Activated naive CD4-positive, alpha-beta T cell treated with anti-CD3 and anti-CD28 coated beads for 36 hours (primary cell): ENCODE data around the gene SENP2. TPM values are rescaled to one million over a fixed set of nuclear protein-coding genes. Genes with fewer than 3 reads are reported as not detected.

Experiments used
- CTCF ChIA-PET: fragments of 350-600 bp; sonication (Branson Sonifier 250); formaldehyde crosslinking; loops from one replicate; lab custom pipeline; 2021; ENCODE audit warnings: antibody characterized with exemption; lab: Charles Lee
- DNase-seq: peaks from one replicate; pipeline ENCODE4 v3.0.0-alpha.2; 2020
- H3K27ac Mint-ChIP-seq: one replicate; pipeline ENCODE4 v1.8.0; 2021; ENCODE audit warnings: mild to moderate bottlenecking, mixed read lengths
- H3K27me3 Mint-ChIP-seq: one replicate; pipeline ENCODE4 v1.8.0; 2021; ENCODE audit warnings: low read depth, mixed read lengths
- H3K36me3 Mint-ChIP-seq: one replicate; pipeline ENCODE4 v1.8.0; 2021; ENCODE audit warnings: low read depth, mixed read lengths
- H3K4me1 Mint-ChIP-seq: one replicate; pipeline ENCODE4 v1.8.0; 2021; ENCODE audit warnings: low read depth, mixed read lengths
- H3K4me3 Mint-ChIP-seq: one replicate; pipeline ENCODE4 v1.8.0; 2021; ENCODE audit warnings: mild to moderate bottlenecking, moderate library complexity, mixed read lengths
- H3K9me3 Mint-ChIP-seq: one replicate; pipeline ENCODE4 v1.8.0; 2021; ENCODE audit warnings: mixed read lengths
- intact Hi-C: fragments of 100-400 bp; cut with micrococcal nuclease; formaldehyde crosslinking; loops from one replicate; pipeline ENCODE4 v1.15.1; 2023
- total RNA-seq, 2 experiments: library from RNA; stranded (reverse); gene quantifications; one replicate each; pipeline ENCODE4 v1.2.3, GENCODE V29; 2021

Gene SENP2
- total RNA-seq, 2 experiments from 2014 or later: 19.4 to 25.0 TPM

DNA sequence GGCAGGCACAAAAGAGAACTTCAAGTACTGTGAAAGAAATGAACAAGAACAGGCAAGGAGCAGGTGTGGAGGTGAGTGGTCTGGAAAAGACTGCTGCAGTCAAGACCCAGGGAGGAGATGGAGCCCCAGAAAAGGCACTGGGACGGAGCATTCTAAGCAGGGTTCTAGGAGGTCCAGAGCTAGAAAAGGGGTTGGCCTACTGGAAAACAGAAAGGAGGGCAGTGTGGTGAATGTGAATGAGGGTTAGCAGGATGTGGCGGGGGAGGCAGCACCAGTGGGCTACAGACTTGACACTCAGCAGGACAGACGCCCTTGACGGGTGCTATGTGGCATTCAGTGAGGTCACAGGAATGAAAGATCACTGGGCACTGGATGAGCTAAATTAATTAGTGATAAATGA lies 75.7 kb downstream of the SENP2 start:
- no peaks in the 10 kb centered on the region for H3K4me1 Mint-ChIP-seq
- no peak overlapping the region for H3K27ac Mint-ChIP-seq
- H3K4me3 Mint-ChIP-seq: no peak overlapping the region
- no peak for DNase-seq
- peaks cover 7% of the 10 kb centered on the region for H3K27me3 Mint-ChIP-seq
- H3K9me3 Mint-ChIP-seq: no peaks in the 10 kb centered on the region
- CTCF ChIA-PET: interaction anchor here (1.0 to 6.0 kb wide), 9 partner anchors 9 to 955 kb away, joined by 3 to 91 read pairs (median 8); no protein-coding TSS in a partner anchor
- H3K36me3 Mint-ChIP-seq: no peaks in the 10 kb centered on the region
- intact Hi-C loops: loop anchor here (2.0 to 5.0 kb wide), 3 partner anchors 315 to 881 kb away; partner anchors contain the start of gene CRYGS

DNA sequence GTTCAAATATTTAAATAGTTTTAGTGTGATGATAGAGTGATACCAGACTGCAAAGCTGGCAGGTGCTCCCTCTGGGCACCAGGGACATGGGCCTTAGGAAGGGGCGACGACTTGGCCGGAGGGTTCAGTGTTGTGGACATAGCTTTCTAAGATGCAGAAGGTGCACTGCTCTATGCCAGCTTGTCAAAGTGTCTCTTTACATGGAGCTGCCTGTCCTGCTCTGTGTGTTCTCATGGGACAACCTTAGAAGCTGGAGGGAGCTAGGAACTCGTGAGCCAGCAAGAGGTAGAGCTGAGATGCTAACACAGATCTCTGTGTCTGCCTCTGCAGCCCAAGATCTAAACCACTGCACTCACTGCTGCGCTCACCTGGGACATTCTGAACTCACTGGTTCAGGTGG lies 77.8 kb downstream of the SENP2 start:
- Mint-ChIP-seq H3K27me3 (peaks cover 7% of the 10 kb centered on the region), H3K27ac (no peak overlapping the region), H3K9me3 (no peaks in the 10 kb centered on the region), H3K4me3 (no peak overlapping the region), H3K36me3 (no peaks in the 10 kb centered on the region), H3K4me1 (no peaks in the 10 kb centered on the region)
- CTCF ChIA-PET: interaction anchor here (0.6 to 0.8 kb wide), 4 partner anchors 10 to 127 kb away, joined by 3 to 6 read pairs (median 3); no protein-coding TSS in a partner anchor
- intact Hi-C loops: loop anchor here (5.0 kb wide), 1 partner anchor 878 kb away; the partner anchor contains the start of gene CRYGS
- DNase-seq: no peak

DNA sequence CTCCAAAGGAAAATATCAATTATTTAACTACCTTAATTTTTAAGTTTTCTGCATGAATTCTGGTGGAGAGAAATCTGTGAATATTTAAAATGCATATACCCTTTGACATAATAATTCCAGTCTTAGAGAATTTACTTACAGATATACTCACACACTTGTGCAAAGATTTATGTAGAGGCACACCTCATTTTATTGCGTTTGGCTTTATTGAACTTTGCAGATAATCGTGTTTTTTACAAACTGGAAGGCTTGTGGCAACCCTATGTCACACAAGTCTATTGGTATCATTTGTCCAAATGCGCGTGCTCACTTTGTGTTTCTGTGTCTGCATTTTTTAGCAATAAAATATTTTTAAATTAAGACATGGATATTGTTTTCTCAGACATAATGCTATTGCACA lies 81.5 kb downstream of the SENP2 start:
- no peak overlapping the region for H3K4me3 Mint-ChIP-seq
- peaks cover 3% of the 10 kb centered on the region for H3K27me3 Mint-ChIP-seq
- no peak for DNase-seq
- CTCF ChIA-PET: no interaction called here
- H3K9me3 Mint-ChIP-seq: no peaks in the 10 kb centered on the region
- no peak overlapping the region for H3K27ac Mint-ChIP-seq
- no peaks in the 10 kb centered on the region for H3K4me1 Mint-ChIP-seq
- intact Hi-C loops: no loop called here
- no peaks in the 10 kb centered on the region for H3K36me3 Mint-ChIP-seq

DNA sequence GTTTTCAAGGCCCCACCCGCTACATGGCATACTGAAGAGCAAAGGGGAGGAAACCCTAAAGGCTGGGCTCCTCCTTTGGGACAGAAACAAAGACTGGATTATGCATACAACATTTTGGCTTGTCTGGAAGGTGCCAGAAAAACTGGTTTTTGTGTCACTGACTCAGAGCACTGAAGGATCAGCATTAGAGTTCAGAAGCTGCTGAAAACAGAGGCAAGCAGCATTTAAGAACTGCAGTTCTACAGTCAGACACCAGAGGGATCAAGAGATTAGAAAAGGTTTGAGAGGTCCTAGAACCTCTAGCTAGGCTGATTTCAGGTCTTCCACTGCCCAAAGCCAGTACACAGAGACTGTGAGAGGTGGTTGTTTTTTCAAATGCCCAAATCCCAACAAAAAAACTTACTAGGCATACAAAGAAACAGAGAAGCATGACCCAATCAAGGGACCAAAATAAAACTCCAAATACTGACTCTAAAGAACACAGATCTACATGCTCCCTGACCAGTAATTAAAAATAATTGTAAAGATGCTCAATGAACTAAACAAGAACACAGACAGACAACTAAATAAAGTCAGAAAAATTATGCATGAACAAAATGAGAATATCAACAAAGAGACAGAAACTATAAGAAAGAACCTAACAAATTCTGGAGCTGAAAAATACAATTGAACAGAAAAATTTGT lies 91.2 kb downstream of the SENP2 start:
- H3K27me3 Mint-ChIP-seq: peaks cover 14% of the 10 kb centered on the region
- H3K36me3 Mint-ChIP-seq: no peaks in the 10 kb centered on the region
- intact Hi-C loops: loop anchor here (1.0 kb wide), 1 partner anchor 91 kb away; no protein-coding TSS in a partner anchor
- no peaks in the 10 kb centered on the region for H3K4me1 Mint-ChIP-seq
- H3K4me3 Mint-ChIP-seq: no peak overlapping the region
- DNase-seq: no peak
- CTCF ChIA-PET: interaction anchor here (0.9 to 3.9 kb wide), 5 partner anchors 17 to 102 kb away, joined by 3 to 16 read pairs (median 3); no protein-coding TSS in a partner anchor
- no peak overlapping the region for H3K27ac Mint-ChIP-seq
- H3K9me3 Mint-ChIP-seq: peaks cover 17% of the 10 kb centered on the region

DNA sequence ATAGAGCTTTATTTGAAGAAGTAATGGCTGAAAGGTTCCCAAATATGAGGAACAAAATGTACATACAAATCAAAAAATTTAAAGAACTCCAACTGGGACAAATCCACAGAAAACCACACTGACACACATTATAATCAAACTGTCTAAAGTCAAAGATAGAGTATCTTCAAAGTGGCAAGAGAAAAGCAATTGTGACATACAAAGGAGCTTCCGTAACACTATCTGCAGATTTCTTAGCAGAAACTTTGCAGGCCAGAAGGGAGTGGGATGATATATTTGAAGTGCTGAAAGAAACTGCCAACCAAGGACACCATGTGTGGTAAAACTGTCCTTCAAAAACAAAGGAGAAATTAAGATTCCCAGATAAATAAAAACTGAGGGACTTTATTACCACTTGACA lies 91.9 kb downstream of the SENP2 start:
- intact Hi-C loops: no loop called here
- Mint-ChIP-seq H3K4me1 (no peaks in the 10 kb centered on the region), H3K9me3 (peaks cover 17% of the 10 kb centered on the region), H3K27me3 (peaks cover 20% of the 10 kb centered on the region), H3K27ac (no peak overlapping the region), H3K36me3 (no peaks in the 10 kb centered on the region), H3K4me3 (no peak overlapping the region)
- DNase-seq: no peak
- CTCF ChIA-PET: interaction anchor here (0.9 to 3.9 kb wide), 6 partner anchors 17 to 103 kb away, joined by 3 to 16 read pairs (median 3); no protein-coding TSS in a partner anchor

DNA sequence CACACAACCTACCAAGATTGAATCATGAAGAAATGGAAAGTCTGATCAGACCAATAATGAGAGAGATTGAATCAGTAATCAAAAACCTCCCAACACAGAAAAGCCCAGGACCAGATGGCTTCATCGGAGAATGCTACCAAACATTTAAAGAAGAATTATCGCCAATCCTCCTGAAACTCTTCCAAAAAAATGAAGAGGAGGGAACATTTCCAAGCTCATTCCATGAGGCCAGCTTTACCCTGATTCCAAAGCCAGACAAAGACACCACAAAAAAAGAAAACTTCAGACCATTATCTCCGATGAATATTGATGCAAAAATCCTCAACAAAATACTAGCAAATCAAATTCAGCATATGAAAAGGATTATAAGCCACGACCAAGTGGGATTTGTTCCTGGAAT lies 94.1 kb downstream of the SENP2 start:
- intact Hi-C loops: no loop called here
- H3K9me3 Mint-ChIP-seq: peaks cover 17% of the 10 kb centered on the region
- H3K27ac Mint-ChIP-seq: no peak overlapping the region
- no peak for DNase-seq
- H3K4me3 Mint-ChIP-seq: no peak overlapping the region
- no peaks in the 10 kb centered on the region for H3K4me1 Mint-ChIP-seq
- no peaks in the 10 kb centered on the region for H3K36me3 Mint-ChIP-seq
- H3K27me3 Mint-ChIP-seq: peaks cover 20% of the 10 kb centered on the region
- CTCF ChIA-PET: interaction anchor here (1.4 kb wide), 1 partner anchor 20 kb away, joined by 5 read pairs; no protein-coding TSS in a partner anchor

Other genes starting within 250 kb of the SENP2 start
- gene MAP3K13, start 223.2 kb upstream of the SENP2 start, total RNA-seq: 10 to 100 TPM; 11.5 to 13.3 TPM
- 10 to 100 TPM; 13.1 to 14.6 TPM for gene TMEM41A, start 87.3 kb upstream of the SENP2 start, total RNA-seq
- gene LIPH, start 33.7 kb upstream of the SENP2 start, total RNA-seq: not detected
- under 1 TPM; 0.43 to 0.44 TPM for gene IGF2BP2, start 238.7 kb downstream of the SENP2 start, total RNA-seq